Dedifferentiated amniotic fluid mesenchymal stem cell (primary cell): ENCODE results near the gene PDE4B.

ENCODE experiments used
- DNase-seq: peaks from one replicate; pipeline ENCODE4 v3.0.0-alpha.2; 2016; ENCODE audit errors: extremely low spot score

Gene PDE4B

DNA sequence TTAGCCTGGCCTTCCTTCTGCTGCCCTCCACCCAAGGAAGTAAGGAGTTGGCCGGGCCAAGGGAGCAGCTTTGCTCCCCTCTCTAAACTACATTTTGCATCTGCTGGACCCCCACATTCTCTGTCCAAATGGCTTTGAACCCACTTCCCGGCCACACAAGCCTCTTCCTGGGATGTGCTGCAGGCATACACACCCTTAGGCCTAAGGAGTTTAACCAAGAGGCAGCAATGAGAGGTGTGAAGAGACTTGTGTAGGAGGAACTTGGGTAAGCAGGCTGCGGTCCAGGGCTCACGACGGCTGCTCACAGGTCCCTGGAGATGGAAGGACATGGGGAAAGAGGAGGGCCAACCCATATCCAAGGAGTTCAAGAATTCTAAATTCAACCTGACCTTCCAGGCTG, 544.6 kb downstream of the PDE4B start:
- no peak for DNase-seq

DNA sequence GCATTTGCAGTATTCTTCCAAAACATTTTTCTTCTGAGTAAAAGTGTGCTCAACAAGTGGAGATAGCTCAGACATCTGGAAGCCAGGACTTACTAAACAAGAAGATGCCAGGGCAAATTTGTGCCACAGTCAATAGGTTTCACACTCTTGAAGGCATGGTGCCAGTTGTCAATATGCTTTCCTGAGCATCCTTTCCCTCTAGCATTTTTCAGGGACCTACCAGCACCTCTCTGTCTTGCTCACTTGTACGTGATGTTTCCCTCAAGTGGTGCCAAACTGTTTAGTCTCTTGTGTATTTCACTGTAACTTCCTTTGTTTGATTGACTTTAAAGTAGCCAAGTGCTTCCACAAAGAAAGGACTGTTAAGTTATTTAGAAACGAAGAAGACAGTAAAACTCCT, 547.2 kb downstream of the PDE4B start:
- DNase-seq, result no peak

DNA sequence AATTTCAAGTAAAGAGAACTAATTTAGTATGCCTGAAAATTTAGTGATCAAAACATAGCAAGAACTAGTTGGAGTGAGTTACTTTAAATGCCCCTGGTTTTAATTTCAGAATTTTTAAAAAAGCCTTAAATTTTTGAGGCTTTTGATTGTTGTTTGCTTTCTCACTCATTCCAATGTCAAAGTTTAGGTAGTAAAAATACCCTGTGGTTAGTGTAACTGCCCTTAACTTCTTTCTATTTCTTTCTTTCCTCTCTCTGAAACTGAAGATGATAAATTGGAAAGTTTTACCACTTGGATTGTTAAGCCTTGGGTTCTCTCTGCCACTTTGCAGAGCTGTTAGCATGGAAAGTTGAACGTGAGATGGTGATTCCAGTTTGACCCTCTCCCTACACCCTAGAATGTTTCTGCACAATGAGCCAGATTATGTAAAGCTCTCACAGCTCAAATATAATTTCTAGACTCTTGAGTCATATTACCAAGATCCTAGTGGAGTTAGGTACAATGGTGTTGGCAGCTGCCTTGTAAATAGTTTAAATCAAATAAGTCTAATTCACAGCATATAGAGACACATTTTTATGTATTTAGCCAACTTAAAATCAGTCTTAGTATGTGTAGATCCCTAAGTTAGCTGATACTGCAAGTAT, 548.9 kb downstream of the PDE4B start:
- no peak for DNase-seq

- no peak for DNase-seq
Observed at GRCh38 chr1:66342707-66343106, 550.0 kb downstream of the PDE4B start.

DNA sequence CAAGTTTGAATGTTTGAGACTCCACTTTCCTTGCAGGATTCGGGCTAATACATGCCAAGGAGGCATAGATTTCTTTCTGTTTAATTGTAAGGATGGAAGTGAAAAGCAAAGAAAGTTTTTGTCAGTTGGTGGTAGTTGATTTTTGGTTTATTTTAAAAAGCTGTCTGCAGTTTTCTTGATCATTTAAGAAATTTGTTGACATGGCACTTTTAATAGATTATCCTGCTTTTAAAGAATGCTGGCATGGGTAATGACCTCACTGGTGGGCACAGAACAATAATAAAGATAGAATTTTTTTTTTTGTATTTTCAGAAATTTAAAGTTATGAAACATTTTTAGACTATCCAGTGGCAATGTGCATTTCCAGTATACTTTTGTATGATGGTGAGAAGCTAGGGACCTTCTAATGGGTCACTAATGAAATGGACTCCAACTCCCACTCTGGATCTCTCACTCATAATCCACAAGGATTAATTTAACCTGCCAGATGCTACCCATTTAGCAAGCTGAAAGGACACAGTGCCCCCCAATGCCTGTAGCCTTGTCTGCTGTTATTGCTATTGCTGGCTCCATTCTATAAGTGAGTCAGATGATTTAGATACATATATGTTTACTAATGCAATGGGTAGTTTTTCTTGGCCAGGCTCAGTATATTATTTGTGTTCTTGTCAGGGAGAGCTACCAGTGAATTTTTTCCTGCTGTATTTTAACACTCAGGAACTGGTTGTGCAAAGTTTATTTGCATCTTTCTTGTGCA, 551.1 kb downstream of the PDE4B start:
- DNase-seq, result no peak

DNA sequence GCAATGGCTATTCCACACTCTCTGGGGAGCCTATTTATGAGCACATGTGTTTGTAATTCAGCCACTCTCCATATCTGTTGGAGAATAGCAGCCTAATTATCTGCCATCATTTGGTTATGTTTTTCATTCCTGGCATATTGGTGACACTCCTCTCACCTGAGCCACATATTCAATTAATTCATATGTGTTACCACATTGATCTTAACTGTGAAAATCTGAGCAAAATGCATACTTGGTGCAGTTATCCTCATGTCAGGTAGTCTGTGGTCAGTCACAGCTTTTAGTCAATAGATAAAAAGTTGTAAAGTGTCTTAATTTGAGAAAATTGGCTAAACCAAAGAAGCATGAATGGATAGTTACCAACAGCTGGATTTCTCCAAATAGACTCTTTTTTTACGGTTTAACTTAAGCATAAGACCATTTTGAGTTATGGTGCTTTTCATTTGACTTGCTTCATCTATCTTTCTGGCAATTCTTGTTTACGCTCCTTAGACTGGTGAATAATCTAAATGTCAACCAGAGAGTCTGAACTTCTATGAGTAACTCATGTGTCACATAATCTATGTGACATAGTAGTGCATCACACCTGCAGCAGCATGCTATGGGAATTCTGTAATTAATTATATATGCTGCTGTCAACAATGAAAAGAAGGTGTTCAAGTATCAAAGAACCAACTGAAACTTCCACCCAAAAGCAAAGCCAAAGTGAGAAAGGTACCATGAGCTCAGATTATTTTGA, 553.5 kb downstream of the PDE4B start:
- DNase-seq, result no peak

- no peak for DNase-seq
Observed at GRCh38 chr1:66346873-66347272, 554.2 kb downstream of the PDE4B start.

DNA sequence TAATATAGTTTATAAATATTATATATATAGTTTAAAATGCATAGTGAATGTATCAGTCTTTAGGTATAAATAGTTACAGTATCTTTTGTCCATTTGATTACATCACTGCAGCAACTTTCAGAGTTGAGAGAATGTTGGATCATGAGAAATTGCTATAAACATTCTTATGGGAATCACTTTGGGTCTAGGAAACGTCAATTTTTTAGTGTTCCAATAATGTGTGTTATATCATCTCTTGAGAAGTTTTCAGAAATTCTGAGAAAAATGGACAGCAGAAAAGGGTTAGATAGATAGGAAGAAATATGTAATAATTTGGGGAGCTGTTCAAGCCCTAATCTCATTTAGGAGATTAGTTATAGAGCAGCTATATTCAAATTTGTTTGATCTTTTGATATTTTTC, 556.1 kb downstream of the PDE4B start:
- no peak for DNase-seq

DNA sequence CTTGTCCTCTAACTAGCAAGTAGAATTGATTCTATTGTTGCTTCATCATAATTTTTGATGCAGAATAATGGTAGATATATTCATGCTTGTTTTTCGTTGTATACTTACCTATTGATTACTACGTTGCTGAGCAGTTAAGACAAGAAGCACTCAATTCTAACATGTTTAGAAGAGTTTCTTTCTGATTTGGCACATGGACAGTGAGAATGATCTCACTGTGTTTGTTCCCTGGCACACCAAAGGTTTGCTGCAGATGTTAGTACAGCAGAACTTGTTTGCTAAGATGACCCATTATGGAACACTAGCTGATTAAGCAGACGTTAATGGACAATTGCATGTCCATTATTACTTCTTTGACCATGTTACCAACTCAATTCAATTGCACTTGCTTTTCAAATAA, 556.5 kb downstream of the PDE4B start:
- DNase-seq, result no peak

DNA sequence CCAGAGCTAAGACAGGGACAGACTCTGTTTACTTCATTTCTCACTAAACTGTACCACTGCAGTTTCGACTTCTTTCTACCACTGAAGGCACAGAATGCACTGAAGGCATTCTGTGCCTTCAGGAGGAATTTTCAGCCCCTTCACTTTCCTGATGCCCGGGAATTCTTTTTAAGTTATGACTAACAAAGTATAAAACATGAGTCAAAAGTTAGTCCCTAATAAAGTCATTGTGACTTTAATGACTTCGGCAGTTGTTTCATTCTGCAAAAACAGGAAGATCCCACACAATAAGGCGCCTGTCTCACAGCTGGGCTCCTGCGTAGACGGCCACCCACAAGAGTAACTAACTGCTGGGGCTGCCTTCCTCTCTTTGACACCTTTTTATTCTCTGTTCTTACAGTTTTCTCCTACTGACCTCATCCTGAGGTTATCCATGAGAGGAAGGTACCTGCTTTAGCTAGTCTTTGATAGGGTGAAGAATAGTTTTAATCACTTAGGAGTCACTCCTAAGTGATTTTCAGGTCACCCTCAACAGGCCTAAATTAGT, 557.4 kb downstream of the PDE4B start:
- DNase-seq, result no peak

DNA sequence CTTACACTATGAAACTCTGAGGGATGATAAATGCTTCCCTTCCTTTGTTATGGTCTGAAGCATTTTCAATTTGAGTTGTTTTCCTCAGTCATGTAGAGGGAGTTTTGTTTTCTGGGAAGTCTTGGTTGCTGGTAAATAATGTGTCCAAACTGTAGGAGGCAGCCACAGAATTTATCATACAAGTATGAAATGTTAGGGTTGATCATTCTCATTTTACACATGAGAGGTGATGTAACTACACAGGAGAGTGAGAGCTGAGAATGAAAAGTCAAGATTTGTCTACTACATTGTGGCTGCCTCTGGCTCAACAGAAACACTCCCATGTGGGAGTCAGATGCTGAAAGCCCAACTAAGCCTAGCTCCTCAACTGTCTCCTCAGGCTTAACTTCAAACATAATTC, 558.8 kb downstream of the PDE4B start:
- DNase-seq, result peak; percentile 57

GRCh38 chr1:66351913-66352312, 559.2 kb downstream of the PDE4B start:
- DNase-seq, result no peak

DNA sequence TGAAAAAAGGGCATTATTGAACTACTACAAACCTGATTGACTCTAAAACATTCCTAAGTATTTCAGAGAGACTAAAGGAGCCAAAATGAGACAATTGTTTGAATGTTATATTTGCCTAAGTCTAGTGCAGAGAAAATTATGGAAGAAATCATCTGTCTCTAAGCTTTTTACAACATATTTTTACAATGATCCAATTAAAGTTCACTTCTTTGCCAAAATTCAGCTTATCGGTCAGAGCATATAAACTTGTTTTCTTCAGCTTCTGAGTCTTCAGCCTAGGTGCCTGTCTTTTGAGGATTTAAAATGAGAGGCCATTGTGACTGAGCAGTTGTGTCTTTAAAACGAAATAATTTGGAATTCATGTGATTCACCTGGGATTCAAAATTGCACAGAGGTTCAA, 560.1 kb downstream of the PDE4B start:
- DNase-seq, result no peak

GRCh38 chr1:66353257-66353656, 560.6 kb downstream of the PDE4B start:
- no peak for DNase-seq

DNA sequence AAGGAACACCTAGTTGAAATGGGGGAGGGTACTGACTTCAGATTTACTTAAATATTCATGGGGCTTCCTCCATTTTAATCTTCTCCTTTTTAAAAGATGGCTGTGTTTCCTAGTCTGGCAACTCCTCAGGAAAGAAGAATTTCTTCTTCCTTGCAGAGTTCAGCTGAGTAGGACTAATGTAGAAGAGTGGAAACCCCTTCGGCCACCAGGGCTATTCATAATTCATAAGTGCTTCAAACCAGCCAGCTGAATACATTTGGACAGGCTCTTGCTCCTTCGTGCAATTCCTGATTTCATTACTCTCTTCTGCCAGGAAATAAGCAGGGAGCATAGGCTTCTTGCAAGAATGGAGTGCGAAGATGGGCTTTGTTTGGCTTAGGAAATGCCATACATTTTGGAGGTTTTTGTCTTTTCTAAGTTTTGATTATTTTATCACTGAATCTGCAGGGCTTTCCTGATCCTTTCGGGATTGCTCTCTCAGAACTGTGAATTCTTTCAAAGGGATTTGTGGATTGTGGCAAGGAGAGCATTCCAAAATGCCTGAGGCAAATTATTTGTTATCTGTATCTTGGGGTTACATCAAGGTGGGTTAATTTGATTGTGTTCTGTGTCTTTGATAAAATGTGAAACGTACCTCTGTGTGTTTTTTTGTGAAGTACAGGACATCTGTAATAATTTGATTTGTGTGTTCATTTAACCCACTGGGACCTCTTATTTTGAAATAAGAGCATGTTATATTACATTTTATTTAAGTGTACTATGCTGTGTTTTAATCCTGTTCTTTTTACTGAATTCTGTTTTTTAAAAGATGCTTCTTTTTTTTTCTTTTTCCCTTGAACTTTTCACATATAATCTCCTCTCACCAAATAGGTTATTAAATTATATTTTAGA, 561.9 kb downstream of the PDE4B start:
- DNase-seq, result peak; percentile 80

GRCh38 chr1:66355756-66356155, 563.1 kb downstream of the PDE4B start:
- no peak for DNase-seq

- DNase-seq, result no peak
Observed at GRCh38 chr1:66356605-66357004, 563.9 kb downstream of the PDE4B start.

GRCh38 chr1:66357021-66357420, 564.3 kb downstream of the PDE4B start:
- DNase-seq, result no peak

DNA sequence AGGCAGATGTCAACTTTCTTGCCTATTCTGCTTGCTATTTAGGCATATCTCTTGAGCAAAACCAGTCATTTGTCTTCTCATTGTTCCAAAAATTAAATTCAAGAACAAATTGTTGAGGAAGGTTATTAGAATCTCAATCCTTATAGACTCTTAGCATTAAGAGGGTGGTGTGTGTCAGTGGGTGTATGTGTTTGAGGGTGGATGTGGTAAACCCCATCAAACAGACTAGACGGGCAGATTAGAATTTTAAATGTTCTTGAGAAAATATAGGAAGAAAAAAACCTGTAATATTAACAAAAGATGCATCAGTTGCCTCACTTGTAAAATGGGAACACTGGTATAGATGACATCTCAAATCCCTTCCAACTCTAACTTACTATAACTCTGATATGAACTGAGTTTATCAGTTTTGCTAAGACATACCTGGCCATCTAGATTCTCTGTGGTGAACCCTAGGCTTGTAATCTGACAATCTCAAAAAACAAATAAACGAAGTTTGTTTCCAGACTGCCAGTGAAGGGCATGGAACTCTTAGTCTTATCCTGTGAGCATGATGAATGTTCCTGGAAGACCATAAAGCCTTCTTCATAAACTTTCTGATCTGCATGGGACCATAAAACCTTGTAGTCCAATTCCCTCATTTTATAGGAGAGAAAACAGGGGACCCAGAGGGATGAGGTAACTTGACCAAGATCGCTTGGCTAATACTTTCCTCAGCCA, 564.9 kb downstream of the PDE4B start:
- no peak for DNase-seq

GRCh38 chr1:66359269-66359668, 566.6 kb downstream of the PDE4B start:
- no peak for DNase-seq

DNA sequence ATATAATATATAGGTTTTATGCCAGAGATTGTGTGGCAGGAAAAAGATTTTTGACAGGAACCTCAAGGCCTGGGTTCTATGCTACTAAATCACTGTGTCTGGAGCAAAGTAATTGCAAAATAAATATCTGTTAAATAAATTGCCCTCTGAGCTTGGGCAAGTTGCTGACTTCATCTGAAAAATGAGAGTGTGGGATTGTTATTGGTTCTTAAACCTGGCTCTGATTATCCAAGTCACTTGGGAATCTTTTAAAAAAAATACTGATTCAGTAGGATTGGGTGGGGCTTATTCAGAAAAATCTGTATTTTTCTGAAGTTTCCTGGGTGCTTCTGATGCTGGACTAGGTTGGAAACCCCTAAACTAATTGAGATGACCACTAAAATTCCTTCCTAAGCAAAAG, 567.1 kb downstream of the PDE4B start:
- DNase-seq, result no peak
